Neural crest cell (in vitro differentiated cells): Measurements from ENCODE around the gene PRKN. TPM values are rescaled to one million over a fixed set of nuclear protein-coding genes. Genes with fewer than 3 reads are reported as not detected.

Experiments used
- DNase-seq: peaks from one replicate; pipeline ENCODE4 v3.0.0; 2021; ENCODE audit warnings: low read depth, mixed read lengths, low spot score
- H3K27ac Mint-ChIP-seq: one replicate; pipeline ENCODE4 v1.8.0; 2021; ENCODE audit warnings: mild to moderate bottlenecking, mixed read lengths; ENCODE audit not compliant: unreplicated experiment
- H3K27me3 Mint-ChIP-seq: 2 replicates; pipeline ENCODE4 v1.8.0; 2021; ENCODE audit warnings: low read depth, mild to moderate bottlenecking, mixed read lengths
- H3K36me3 Mint-ChIP-seq: 2 replicates; pipeline ENCODE4 v1.8.0; 2021; ENCODE audit warnings: low read depth, mild to moderate bottlenecking, mixed read lengths
- H3K4me1 Mint-ChIP-seq: 2 replicates; pipeline ENCODE4 v1.8.0; 2021; ENCODE audit warnings: mixed read lengths
- H3K4me3 Mint-ChIP-seq: one replicate; pipeline ENCODE4 v1.8.0; 2021; ENCODE audit warnings: mild to moderate bottlenecking, mixed read lengths
- H3K9me3 Mint-ChIP-seq: 2 replicates; pipeline ENCODE4 v1.8.0; 2021; ENCODE audit warnings: mixed read lengths
- CTCF ChIP-seq: fragments of 200-600 bp; sonication (generic); conservative IDR thresholded peaks from 2 replicates; pipeline ENCODE4 v1.5.0; 2021; ENCODE audit warnings: antibody characterized with exemption, mild to moderate bottlenecking
- total RNA-seq: library from RNA; stranded (reverse); gene quantifications from 2 replicates; pipeline ENCODE4 v1.2.1, GENCODE V29; 2021

The PRKN gene
- total RNA-seq, 1 donor from 2014 or later: 3.2 TPM

GRCh38 chr6:161674930-161675682 lies 1052.5 kb downstream of the PRKN start:
- no peak for DNase-seq
- no peak overlapping the region for H3K27ac Mint-ChIP-seq
- no peak for TF ChIP-seq CTCF
- no peak overlapping the region for H3K4me3 Mint-ChIP-seq
- H3K4me1 Mint-ChIP-seq: no peaks in the 10 kb centered on the region
- no peaks in the 10 kb centered on the region for H3K27me3 Mint-ChIP-seq
- H3K36me3 Mint-ChIP-seq: no peaks in the 10 kb centered on the region
- no peaks in the 10 kb centered on the region for H3K9me3 Mint-ChIP-seq

GRCh38 chr6:161673026-161673425 lies 1054.5 kb downstream of the PRKN start:
- Mint-ChIP-seq H3K4me1 (no peaks in the 10 kb centered on the region), H3K36me3 (no peaks in the 10 kb centered on the region), H3K4me3 (no peak overlapping the region), H3K27me3 (no peaks in the 10 kb centered on the region), H3K27ac (no peak overlapping the region), H3K9me3 (no peaks in the 10 kb centered on the region)
- DNase-seq: no peak
- no peak for TF ChIP-seq CTCF

GRCh38 chr6:161671117-161671516 lies 1056.4 kb downstream of the PRKN start:
- TF ChIP-seq CTCF: no peak
- H3K4me1 Mint-ChIP-seq: no peaks in the 10 kb centered on the region

GRCh38 chr6:161668665-161669064 lies 1058.9 kb downstream of the PRKN start:
- H3K9me3 Mint-ChIP-seq: peaks cover 5% of the 10 kb centered on the region
- no peak for DNase-seq
- no peak overlapping the region for H3K27ac Mint-ChIP-seq
- TF ChIP-seq CTCF: no peak
- H3K36me3 Mint-ChIP-seq: no peaks in the 10 kb centered on the region
- no peaks in the 10 kb centered on the region for H3K4me1 Mint-ChIP-seq
- no peak overlapping the region for H3K4me3 Mint-ChIP-seq
- no peaks in the 10 kb centered on the region for H3K27me3 Mint-ChIP-seq

More at GRCh38 chr6:161671117-161671516, 1056.4 kb downstream of the PRKN start:
- H3K27ac Mint-ChIP-seq: no peak overlapping the region
- H3K36me3 Mint-ChIP-seq: no peaks in the 10 kb centered on the region
- no peaks in the 10 kb centered on the region for H3K9me3 Mint-ChIP-seq
- H3K27me3 Mint-ChIP-seq: no peaks in the 10 kb centered on the region
- H3K4me3 Mint-ChIP-seq: no peak overlapping the region
- DNase-seq: no peak

GRCh38 chr6:161667957-161668356 lies 1059.6 kb downstream of the PRKN start:
- no peaks in the 10 kb centered on the region for H3K27me3 Mint-ChIP-seq
- H3K4me1 Mint-ChIP-seq: no peaks in the 10 kb centered on the region
- H3K9me3 Mint-ChIP-seq: peaks cover 6% of the 10 kb centered on the region
- TF ChIP-seq CTCF: no peak
- no peaks in the 10 kb centered on the region for H3K36me3 Mint-ChIP-seq
- DNase-seq: no peak
- no peak overlapping the region for H3K4me3 Mint-ChIP-seq
- no peak overlapping the region for H3K27ac Mint-ChIP-seq
